Suppressor macrophage treated with lipopolysaccharide for 4 hours (primary cell): ENCODE measurements around the gene ARHGAP29.

ENCODE experiments used
- DNase-seq: peaks from one replicate; pipeline ENCODE4 v3.0.0-alpha.2; 2020

Gene ARHGAP29

GRCh38 chr1:94260635-94261387, 23.4 kb upstream of the ARHGAP29 start:
- DNase-seq: no peak

- no peak for DNase-seq
Observed at GRCh38 chr1:94259635-94260289, 22.4 kb upstream of the ARHGAP29 start.

- no peak for DNase-seq
Observed at GRCh38 chr1:94258873-94259331, 21.5 kb upstream of the ARHGAP29 start.

- no peak for DNase-seq
Observed at GRCh38 chr1:94257444-94257843, 20.1 kb upstream of the ARHGAP29 start.

GRCh38 chr1:94255476-94255875, 18.1 kb upstream of the ARHGAP29 start:
- DNase-seq: no peak

GRCh38 chr1:94254073-94254810, 16.9 kb upstream of the ARHGAP29 start:
- DNase-seq: no peak

- DNase-seq: no peak
Observed at GRCh38 chr1:94253456-94254017, 16.2 kb upstream of the ARHGAP29 start.

GRCh38 chr1:94250341-94250740, 13.0 kb upstream of the ARHGAP29 start:
- DNase-seq: no peak

GRCh38 chr1:94248956-94249688, 11.7 kb upstream of the ARHGAP29 start:
- DNase-seq: no peak

- DNase-seq: peak; percentile 57
Observed at GRCh38 chr1:94247138-94248094, 10.0 kb upstream of the ARHGAP29 start.

- no peak for DNase-seq
Observed at GRCh38 chr1:94246692-94247137, 9.3 kb upstream of the ARHGAP29 start.

- no peak for DNase-seq
Observed at GRCh38 chr1:94245747-94246438, 8.5 kb upstream of the ARHGAP29 start.

GRCh38 chr1:94244816-94245215, 7.4 kb upstream of the ARHGAP29 start:
- no peak for DNase-seq

GRCh38 chr1:94243665-94244064, 6.3 kb upstream of the ARHGAP29 start:
- DNase-seq: no peak

- peak; percentile 25 for DNase-seq
Observed at GRCh38 chr1:94240822-94241221, 3.4 kb upstream of the ARHGAP29 start.

- DNase-seq: no peak
Observed at GRCh38 chr1:94239796-94240195, 2.4 kb upstream of the ARHGAP29 start.

- no peak for DNase-seq
Observed at GRCh38 chr1:94239051-94239450, 1.7 kb upstream of the ARHGAP29 start.

- DNase-seq: no peak
Observed at GRCh38 chr1:94236630-94237290, 624 bp downstream of the ARHGAP29 start.

GRCh38 chr1:94236013-94236491, 1.3 kb downstream of the ARHGAP29 start:
- DNase-seq: no peak
